ACC112 (cell line): ENCODE measurements around the gene ACADL.

Source experiments
- H2AFZ ChIP-seq: fragments of 200-600 bp; sonication (generic); one replicate; pipeline ENCODE4 v1.6.0; 2017; ENCODE audit warnings: antibody characterized with exemption, low read length; ENCODE audit not compliant: unreplicated experiment
- H3K27ac ChIP-seq: fragments of 200-600 bp; sonication (generic); 2 replicates; pipeline ENCODE4 v1.5.1; 2014; ENCODE audit warnings: low read depth, mild to moderate bottlenecking, antibody characterized with exemption, low read length, moderate library complexity
- H3K27me3 ChIP-seq: fragments of 200-600 bp; sonication (generic); 2 replicates; pipeline ENCODE4 v1.6.1; 2014; ENCODE audit warnings: mild to moderate bottlenecking, antibody characterized with exemption, low read length, moderate library complexity, mixed read lengths; ENCODE audit not compliant: insufficient read depth
- H3K36me3 ChIP-seq: fragments of 200-600 bp; sonication (generic); 2 replicates; pipeline ENCODE4 v1.6.1; 2016; ENCODE audit warnings: mild to moderate bottlenecking, antibody characterized with exemption, low read length, moderate library complexity, mixed read lengths; ENCODE audit not compliant: insufficient read depth
- H3K4me1 ChIP-seq: fragments of 200-600 bp; sonication (generic); one replicate; pipeline ENCODE4 v1.6.1; 2016; ENCODE audit warnings: low read length, mixed read lengths; ENCODE audit not compliant: insufficient read depth, unreplicated experiment, control insufficient read depth
- H3K4me3 ChIP-seq: fragments of 200-600 bp; sonication (generic); 2 replicates; pipeline ENCODE4 v1.5.1; 2014; ENCODE audit warnings: mild to moderate bottlenecking, low read depth, low read length
- H3K79me2 ChIP-seq: fragments of 200-600 bp; sonication (generic); one replicate; pipeline ENCODE4 v1.6.0; 2016; ENCODE audit warnings: low read length; ENCODE audit not compliant: control insufficient read depth, unreplicated experiment, insufficient read depth

ACADL gene

DNA sequence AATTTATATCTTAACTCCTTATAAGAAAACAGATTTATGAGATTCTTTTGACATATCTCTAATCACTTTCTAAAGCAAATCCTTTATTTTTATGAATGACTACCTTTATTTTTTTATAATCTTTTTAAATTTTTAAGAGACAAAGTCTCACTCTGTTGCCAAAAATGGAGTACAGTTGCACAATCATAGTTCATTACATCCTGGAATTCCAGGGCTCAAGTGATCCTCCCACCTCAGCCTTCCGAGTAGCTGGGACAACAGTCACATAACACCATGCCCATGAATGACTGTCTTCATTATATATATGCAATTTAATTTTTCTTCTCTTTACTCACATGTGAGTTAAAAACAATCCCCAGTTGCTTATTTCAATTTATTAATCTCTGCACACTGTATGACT, 21.7 kb downstream of the ACADL start:
- Histone ChIP-seq H2AFZ (no peak overlapping the region), H3K27me3 (no peaks in the 10 kb centered on the region), H3K36me3 (no peaks in the 10 kb centered on the region), H3K4me1 (no peaks in the 10 kb centered on the region), H3K27ac (no peak overlapping the region), H3K4me3 (no peak overlapping the region), H3K79me2 (no peaks in the 10 kb centered on the region)

DNA sequence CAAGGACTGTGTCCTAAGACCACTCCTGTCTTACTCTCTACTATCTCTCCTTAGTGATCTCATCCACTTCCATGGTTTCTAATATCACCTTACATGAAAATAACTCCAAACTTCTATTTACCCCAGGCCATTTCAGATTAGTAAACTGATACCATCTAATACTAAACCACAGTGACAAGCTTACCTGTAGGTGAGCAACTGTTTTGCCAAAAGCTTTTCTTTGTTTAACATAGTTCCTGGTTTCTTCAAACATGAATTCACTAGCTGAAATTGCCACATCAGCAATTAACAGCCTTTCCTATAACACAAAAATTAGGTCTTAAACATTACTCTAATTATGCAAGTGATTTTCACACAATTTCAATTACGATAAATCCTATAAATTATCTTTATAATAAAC, 22.1 kb downstream of the ACADL start:
- Histone ChIP-seq H3K36me3 (no peaks in the 10 kb centered on the region), H3K4me1 (peaks cover 3% of the 10 kb centered on the region), H2AFZ (no peak overlapping the region), H3K27ac (no peak overlapping the region), H3K79me2 (no peaks in the 10 kb centered on the region), H3K4me3 (no peak overlapping the region), H3K27me3 (no peaks in the 10 kb centered on the region)

DNA sequence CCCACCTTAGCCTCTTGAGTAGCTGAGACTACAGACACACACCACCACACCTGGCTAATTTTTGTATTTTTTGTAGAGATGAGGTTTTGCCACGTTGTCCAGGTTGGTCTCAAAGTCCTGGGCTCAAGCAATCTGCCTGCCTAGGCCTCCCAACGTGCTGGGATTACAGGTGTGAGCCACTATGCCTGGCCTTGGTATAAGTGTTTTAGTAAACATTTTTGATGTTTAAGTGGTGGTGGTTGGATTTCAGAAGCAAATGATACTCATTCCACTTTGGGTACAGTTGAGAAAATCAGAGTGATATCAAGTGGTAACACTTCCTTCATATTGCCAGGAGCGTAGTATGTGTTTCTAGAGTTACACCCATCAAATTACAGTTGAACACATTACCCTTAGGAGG, 25.4 kb downstream of the ACADL start:
- H3K27ac ChIP-seq: no peak overlapping the region
- H3K4me1 ChIP-seq: peaks cover 5% of the 10 kb centered on the region
- no peak overlapping the region for H2AFZ ChIP-seq
- H3K27me3 ChIP-seq: no peaks in the 10 kb centered on the region
- H3K4me3 ChIP-seq: no peak overlapping the region
- no peaks in the 10 kb centered on the region for H3K79me2 ChIP-seq
- no peaks in the 10 kb centered on the region for H3K36me3 ChIP-seq

DNA sequence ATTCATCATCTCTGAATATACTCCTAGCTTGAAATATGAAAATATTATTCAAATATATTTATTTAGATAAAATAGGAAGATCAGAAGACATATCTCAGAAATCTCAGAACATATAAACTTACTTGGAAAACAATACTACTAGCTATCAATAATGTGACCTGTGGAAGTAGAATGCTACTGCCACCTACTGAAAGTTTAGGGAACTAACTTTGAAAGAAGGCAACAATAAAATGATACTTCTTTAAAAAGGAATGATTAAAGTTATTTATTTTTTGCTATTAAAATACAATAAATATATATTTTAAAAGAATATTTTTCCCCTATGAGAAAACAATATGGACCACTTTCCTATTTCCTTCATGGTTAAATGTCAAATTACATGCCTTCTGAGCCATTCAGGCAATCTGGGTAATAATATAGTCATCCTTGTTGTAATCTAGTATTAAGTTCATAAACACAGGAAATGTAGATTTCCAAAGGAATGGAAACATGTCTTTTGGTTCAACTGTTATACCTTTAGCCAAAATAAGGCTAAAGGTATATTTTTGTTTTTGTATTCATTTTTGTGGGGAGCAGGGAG, 26.0 kb downstream of the ACADL start:
- peaks cover 5% of the 10 kb centered on the region for H3K4me1 ChIP-seq
- no peaks in the 10 kb centered on the region for H3K79me2 ChIP-seq
- H3K4me3 ChIP-seq: no peak overlapping the region

DNA sequence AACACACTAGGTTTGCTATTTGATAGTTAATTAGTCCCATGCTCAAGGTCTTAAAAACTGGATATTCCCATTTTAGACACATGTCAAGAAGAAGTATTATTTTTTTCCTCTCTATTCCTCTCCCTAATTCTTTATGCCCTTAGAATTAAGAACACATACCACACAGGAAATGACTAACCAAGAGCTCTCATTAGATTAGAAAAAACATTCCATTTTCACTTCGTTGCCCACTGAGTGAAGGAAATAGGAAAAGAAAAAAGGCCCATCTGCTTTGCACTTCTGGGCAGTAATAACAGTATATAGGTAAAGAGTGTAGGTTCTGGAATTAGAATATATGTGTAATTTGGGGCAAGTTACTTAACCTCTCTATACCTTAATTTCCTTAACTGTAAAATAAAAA, 26.9 kb downstream of the ACADL start:
- no peaks in the 10 kb centered on the region for H3K36me3 ChIP-seq
- peaks cover 5% of the 10 kb centered on the region for H3K4me1 ChIP-seq
- H3K79me2 ChIP-seq: no peaks in the 10 kb centered on the region
- no peak overlapping the region for H3K4me3 ChIP-seq
- no peak overlapping the region for H2AFZ ChIP-seq
- H3K27me3 ChIP-seq: no peaks in the 10 kb centered on the region
- H3K27ac ChIP-seq: no peak overlapping the region

More for the DNA sequence above, 26.0 kb downstream of the ACADL start:
- Histone ChIP-seq H3K36me3 (no peaks in the 10 kb centered on the region), H2AFZ (no peak overlapping the region), H3K27me3 (no peaks in the 10 kb centered on the region), H3K27ac (no peak overlapping the region)

DNA sequence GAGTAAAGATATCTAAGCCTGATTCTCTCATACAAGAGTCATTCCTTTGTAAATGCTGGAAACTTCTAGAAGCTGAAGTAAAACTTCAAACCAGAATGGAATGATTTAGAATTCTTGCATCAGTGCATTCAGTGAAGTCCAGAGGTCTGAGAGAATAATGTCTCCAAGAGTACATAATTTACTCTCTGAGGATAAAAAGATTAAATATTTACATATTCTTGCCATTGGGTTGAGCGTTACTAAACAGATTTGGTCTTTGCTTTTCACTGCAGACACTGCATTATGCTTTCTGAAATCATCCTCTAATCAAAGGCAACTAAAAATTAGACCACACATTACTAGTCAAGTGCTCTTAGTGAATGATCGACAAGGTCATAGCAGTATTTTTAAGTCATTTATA, 27.5 kb downstream of the ACADL start:
- no peak overlapping the region for H3K27ac ChIP-seq
- no peaks in the 10 kb centered on the region for H3K36me3 ChIP-seq
- no peak overlapping the region for H2AFZ ChIP-seq

DNA sequence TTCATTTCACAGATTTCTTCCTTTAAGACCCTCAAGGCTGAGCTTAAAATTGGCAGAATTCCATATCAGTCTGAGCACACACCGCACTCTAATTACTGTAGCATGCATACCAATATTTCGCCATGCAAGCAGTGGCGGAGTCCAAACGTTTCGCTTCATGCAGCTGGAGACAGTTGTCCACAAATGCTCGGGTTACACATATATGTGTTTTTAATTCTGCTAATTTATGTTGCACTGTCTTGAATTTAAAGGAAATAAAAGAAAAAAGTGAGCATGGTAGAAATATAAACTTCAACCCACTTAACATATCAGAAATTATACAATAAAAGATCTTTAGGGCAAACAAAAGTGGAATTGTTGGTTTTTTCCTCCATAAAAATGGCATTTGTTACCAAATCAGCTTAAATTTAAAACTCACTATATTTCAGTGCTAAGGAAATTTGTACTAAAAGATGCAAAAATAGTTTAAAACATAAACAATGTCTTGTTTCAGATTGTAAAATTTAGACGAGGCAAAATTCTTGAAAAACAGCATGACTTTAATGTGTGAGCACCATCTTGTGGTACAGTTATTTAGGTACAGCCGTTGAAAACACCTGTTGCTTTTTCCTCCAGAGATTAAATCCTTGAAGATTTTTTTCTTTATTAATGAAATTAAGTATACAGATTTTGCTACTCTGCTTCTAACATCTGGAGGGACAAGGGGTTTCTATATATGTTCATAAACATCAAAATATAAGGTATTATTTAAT, 30.0 kb downstream of the ACADL start:
- H3K36me3 ChIP-seq: no peaks in the 10 kb centered on the region

More for the DNA sequence above, 27.5 kb downstream of the ACADL start:
- no peaks in the 10 kb centered on the region for H3K79me2 ChIP-seq
- no peaks in the 10 kb centered on the region for H3K27me3 ChIP-seq
- H3K4me1 ChIP-seq: peaks cover 5% of the 10 kb centered on the region
- H3K4me3 ChIP-seq: no peak overlapping the region

DNA sequence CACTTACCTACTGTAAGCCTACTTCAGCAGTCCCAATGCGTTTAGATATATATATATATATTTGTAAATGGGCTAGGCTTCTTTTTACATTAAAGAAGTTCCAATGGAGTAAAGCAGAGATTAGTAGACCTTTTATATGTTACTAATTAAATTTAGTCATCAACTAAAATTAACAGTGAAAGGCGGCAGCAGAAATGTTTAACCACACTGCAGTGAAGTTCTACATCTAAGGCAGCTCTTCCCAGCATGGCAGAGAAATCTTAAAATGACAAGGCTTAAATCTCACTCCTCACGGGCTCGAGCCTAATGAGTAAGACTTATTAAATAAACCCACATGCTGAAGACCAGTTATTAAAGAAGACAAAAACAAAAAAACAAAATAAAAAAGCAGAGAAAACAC, 34.9 kb downstream of the ACADL start:
- no peak overlapping the region for H3K27ac ChIP-seq

More for the DNA sequence above, 30.0 kb downstream of the ACADL start:
- H3K4me1 ChIP-seq: peaks cover 5% of the 10 kb centered on the region
- no peak overlapping the region for H3K27ac ChIP-seq
- peak overlapping the region; percentile 57 for H2AFZ ChIP-seq
- H3K79me2 ChIP-seq: no peaks in the 10 kb centered on the region
- H3K4me3 ChIP-seq: peak overlapping the region; percentile 57
- H3K27me3 ChIP-seq: no peaks in the 10 kb centered on the region

DNA sequence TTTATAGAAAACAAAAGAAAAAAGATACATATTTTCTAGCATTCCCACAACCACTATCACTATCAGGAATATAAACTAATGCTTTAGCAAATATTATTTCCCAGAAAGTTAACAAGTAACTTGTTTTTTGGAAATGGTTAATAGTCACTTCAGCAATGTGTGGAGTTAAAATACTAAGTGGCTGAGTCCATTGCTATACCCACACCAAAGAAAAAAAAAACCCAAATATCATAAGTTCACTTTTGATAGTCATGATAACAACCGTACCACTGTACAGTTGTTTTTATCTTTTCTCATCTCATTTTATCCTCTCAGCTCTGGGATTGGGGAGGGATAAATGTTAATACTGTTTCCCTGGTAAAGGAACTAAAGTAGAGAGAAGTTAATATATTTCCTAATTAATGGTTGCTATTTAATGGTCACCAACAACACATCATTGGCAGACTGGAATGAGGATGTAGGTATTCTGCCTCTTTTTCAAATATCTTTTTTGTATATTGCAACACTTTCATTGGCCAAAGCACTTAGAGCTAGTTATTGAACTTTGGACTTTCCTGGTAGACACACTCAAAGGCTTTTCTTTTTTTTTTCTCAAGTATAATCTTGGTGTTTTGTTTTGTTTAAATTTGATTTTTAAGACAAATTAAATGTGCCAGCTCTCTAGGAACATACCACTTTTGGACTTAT, 35.7 kb downstream of the ACADL start:
- Histone ChIP-seq H3K36me3 (no peaks in the 10 kb centered on the region), H3K27ac (no peak overlapping the region), H3K4me3 (no peak overlapping the region), H2AFZ (no peak overlapping the region), H3K79me2 (no peaks in the 10 kb centered on the region), H3K27me3 (no peaks in the 10 kb centered on the region), H3K4me1 (no peaks in the 10 kb centered on the region)

More for the DNA sequence above, 34.9 kb downstream of the ACADL start:
- Histone ChIP-seq H3K36me3 (no peaks in the 10 kb centered on the region), H2AFZ (no peak overlapping the region), H3K4me1 (no peaks in the 10 kb centered on the region), H3K27me3 (no peaks in the 10 kb centered on the region), H3K79me2 (no peaks in the 10 kb centered on the region), H3K4me3 (no peak overlapping the region)

DNA sequence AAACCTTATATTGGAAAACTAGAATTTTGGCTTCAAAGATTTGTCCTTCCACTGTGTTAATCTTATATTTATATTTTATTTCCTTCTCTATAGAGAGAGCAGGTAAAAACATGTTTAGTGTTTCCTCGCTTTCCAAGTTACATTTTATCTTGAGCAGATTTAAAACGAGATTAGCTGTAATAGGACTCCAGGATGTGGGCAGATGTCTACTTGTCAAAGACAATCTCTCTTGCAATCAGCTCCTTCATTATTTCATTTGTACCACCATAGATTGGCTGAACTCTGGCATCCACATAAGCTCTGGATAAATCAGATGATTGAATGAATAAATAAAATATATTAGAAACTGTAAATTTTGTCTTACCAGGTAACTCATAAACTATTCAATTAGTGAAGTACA, 36.5 kb downstream of the ACADL start:
- no peaks in the 10 kb centered on the region for H3K27me3 ChIP-seq
- no peak overlapping the region for H2AFZ ChIP-seq
- H3K4me3 ChIP-seq: no peak overlapping the region
- H3K4me1 ChIP-seq: no peaks in the 10 kb centered on the region
- H3K36me3 ChIP-seq: no peaks in the 10 kb centered on the region
- H3K79me2 ChIP-seq: no peaks in the 10 kb centered on the region
- no peak overlapping the region for H3K27ac ChIP-seq

DNA sequence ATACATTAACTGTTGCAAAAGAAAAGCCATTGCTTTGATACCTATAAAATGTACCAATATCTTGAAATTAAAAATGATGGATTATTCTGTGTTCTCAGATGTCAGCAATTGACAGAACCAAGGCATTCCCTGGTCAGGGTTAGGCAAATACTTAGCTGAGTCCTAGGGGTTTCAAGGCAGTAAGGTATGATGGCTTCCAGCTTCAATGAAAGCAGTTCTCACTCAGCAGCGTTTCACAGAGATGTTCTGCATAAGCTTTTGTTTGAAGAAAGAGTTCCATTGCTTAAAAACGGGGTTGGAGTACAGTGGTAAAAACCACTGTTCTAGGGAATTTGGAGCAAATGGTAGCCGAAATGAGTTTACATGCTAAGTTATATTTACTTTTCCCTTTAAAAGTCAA, 37.1 kb downstream of the ACADL start:
- Histone ChIP-seq H3K4me1 (no peaks in the 10 kb centered on the region), H2AFZ (no peak overlapping the region), H3K4me3 (no peak overlapping the region), H3K27me3 (no peaks in the 10 kb centered on the region), H3K36me3 (no peaks in the 10 kb centered on the region), H3K79me2 (no peaks in the 10 kb centered on the region), H3K27ac (no peak overlapping the region)
